GM04504 (cell line): ENCODE measurements around the gene LRRC8D.

Experiments
- DNase-seq: peaks from one replicate; pipeline ENCODE4 v3.0.0-alpha.2; 2012; ENCODE audit warnings: low read depth

The LRRC8D gene

GRCh38 chr1:89896105-89896942 is 75.5 kb downstream of the LRRC8D start:
- DNase-seq = no peak

- DNase-seq = no peak
Measured at GRCh38 chr1:89897347-89898133, 76.7 kb downstream of the LRRC8D start.

GRCh38 chr1:89898150-89898549 is 77.3 kb downstream of the LRRC8D start:
- no peak for DNase-seq

- no peak for DNase-seq
Measured at GRCh38 chr1:89898695-89899470, 78.1 kb downstream of the LRRC8D start.

- DNase-seq = no peak
Measured at GRCh38 chr1:89900323-89900722, 79.5 kb downstream of the LRRC8D start.

- DNase-seq = no peak
Measured at GRCh38 chr1:89900791-89901708, 80.2 kb downstream of the LRRC8D start.

GRCh38 chr1:89901957-89902669 is 81.3 kb downstream of the LRRC8D start:
- no peak for DNase-seq

GRCh38 chr1:89903550-89903949 is 82.7 kb downstream of the LRRC8D start:
- DNase-seq = no peak

GRCh38 chr1:89904219-89904980 is 83.6 kb downstream of the LRRC8D start:
- no peak for DNase-seq

- no peak for DNase-seq
Measured at GRCh38 chr1:89905395-89906058, 84.7 kb downstream of the LRRC8D start.

GRCh38 chr1:89906088-89906487 is 85.3 kb downstream of the LRRC8D start:
- DNase-seq = no peak

- DNase-seq = no peak
Measured at GRCh38 chr1:89907727-89908212, 86.9 kb downstream of the LRRC8D start.

GRCh38 chr1:89908273-89908671 is 87.4 kb downstream of the LRRC8D start:
- DNase-seq = no peak

GRCh38 chr1:89908672-89909436 is 88.0 kb downstream of the LRRC8D start:
- DNase-seq = peak; percentile 58

- no peak for DNase-seq
Measured at GRCh38 chr1:89910268-89910667, 89.4 kb downstream of the LRRC8D start.

- peak; percentile 50 for DNase-seq
Measured at GRCh38 chr1:89910780-89911179, 89.9 kb downstream of the LRRC8D start.

- no peak for DNase-seq
Measured at GRCh38 chr1:89911191-89911991, 90.6 kb downstream of the LRRC8D start.

- no peak for DNase-seq
Measured at GRCh38 chr1:89912073-89912472, 91.2 kb downstream of the LRRC8D start.
